OCI-LY1 (cell line): Measurements from ENCODE around the gene FOXC1.

Source experiments
- EZH2 ChIP-seq: fragments of 200-600 bp; sonication (generic), shearing (Covaris generic); IDR thresholded peaks from 2 replicates; pipeline ENCODE4 v1.8.0; 2017; ENCODE audit warnings: borderline replicate concordance, mixed run types, mild to moderate bottlenecking, antibody characterized with exemption, low read length, moderate library complexity, mixed read lengths
- TF ChIP-seq, protein P1 (sequence below): fragments of 200-600 bp; sonication (generic), shearing (Covaris generic); IDR thresholded peaks from 2 replicates; pipeline ENCODE4 v1.5.1; 2017; ENCODE audit warnings: mild to moderate bottlenecking, antibody characterized with exemption, low read length, moderate library complexity, mixed read lengths

DNA sequence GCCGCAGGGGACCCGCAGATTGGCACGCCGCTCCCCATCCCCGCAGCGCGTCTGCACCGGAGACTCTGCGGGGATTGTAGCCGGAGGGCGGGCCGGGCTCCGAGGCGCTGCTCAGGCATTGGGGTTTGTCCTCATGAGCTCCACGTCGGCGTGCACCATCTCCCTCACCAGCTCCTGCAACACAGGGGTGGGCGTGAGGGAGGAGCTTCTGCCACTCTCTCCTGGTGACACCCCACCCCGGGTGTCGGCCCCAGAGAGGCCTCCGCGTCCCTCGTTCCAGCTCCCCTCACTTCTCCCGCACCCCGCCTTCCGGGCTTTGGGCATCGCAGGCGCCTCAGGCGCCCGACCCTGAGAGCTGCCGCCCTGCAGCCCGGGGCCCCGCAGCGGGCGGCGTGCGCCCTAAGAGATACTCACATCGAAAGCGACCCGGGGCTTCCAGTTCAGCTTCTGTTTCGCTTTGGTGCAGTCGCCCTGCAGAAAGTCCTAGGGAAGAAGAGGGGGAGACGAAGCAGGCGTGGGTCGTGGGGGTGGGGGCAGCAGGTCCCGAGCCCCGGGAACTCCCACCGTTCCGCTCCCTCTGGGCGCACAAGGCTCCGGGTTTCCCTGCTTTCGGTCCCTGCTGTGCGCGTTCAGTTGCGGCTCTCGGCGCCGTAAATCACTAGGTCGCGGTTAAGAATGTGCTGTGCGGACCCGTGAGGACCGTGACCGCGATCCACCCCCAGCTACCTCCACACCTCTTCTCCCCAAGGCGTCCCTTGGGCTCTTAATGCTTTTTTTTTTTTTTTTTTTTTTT, 14.5 kb downstream of the FOXC1 start:
- TF ChIP-seq, protein P1, sequence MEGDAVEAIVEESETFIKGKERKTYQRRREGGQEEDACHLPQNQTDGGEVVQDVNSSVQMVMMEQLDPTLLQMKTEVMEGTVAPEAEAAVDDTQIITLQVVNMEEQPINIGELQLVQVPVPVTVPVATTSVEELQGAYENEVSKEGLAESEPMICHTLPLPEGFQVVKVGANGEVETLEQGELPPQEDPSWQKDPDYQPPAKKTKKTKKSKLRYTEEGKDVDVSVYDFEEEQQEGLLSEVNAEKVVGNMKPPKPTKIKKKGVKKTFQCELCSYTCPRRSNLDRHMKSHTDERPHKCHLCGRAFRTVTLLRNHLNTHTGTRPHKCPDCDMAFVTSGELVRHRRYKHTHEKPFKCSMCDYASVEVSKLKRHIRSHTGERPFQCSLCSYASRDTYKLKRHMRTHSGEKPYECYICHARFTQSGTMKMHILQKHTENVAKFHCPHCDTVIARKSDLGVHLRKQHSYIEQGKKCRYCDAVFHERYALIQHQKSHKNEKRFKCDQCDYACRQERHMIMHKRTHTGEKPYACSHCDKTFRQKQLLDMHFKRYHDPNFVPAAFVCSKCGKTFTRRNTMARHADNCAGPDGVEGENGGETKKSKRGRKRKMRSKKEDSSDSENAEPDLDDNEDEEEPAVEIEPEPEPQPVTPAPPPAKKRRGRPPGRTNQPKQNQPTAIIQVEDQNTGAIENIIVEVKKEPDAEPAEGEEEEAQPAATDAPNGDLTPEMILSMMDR: no peak
- TF ChIP-seq EZH2: no peak
